Left ventricle myocardium inferior (tissue), 1 donor: ENCODE measurements around the gene CDC42SE2. TPM values are rescaled to one million over a fixed set of nuclear protein-coding genes. Genes with fewer than 3 reads are reported as not detected.

Experiments
- DNase-seq: peaks from one replicate; pipeline ENCODE4 v3.0.0-alpha.2; 2020
- H3K27ac ChIP-seq: fragments of 200-600 bp; replicated peaks from 2 replicates; pipeline ENCODE4 v1.8.0; 2021
- H3K27me3 ChIP-seq: fragments of 200-600 bp; 2 replicates; pipeline ENCODE4 v1.8.0; 2021; ENCODE audit warnings: low read depth
- H3K36me3 ChIP-seq: fragments of 200-600 bp; 2 replicates; pipeline ENCODE4 v1.8.0; 2021
- H3K4me1 ChIP-seq: fragments of 200-600 bp; 2 replicates; pipeline ENCODE4 v1.8.0; 2021
- H3K4me3 ChIP-seq: fragments of 200-600 bp; 2 replicates; pipeline ENCODE4 v1.8.0; 2021; ENCODE audit warnings: mild to moderate bottlenecking, moderate library complexity
- H3K9me3 ChIP-seq: fragments of 200-600 bp; replicated peaks from 2 replicates; pipeline ENCODE4 v1.8.0; 2021
- intact Hi-C: fragments of 100-400 bp; cut with micrococcal nuclease; formaldehyde crosslinking; loops from one replicate; pipeline ENCODE4 v1.11.0; 2022
- total RNA-seq: library from RNA; stranded (reverse); fragmentation: NEBNext Ultra II Directional; extraction: Animal tissue kit (Norgen Biotek cat#: 25700); gene quantifications from one replicate; pipeline ENCODE4 v1.2.1, GENCODE V29; 2021
- TF ChIP-seq, protein P1 (sequence below): fragments of 200-600 bp; IDR thresholded peaks from 2 replicates; pipeline ENCODE4 v1.8.0; 2021; ENCODE audit warnings: antibody characterized with exemption, mild to moderate bottlenecking, borderline replicate concordance
- donor health status: DM: no; HTN: yes; CAD: no; lungs with severe emphysema.

Gene CDC42SE2
- total RNA-seq, 1 donor from 2014 or later, result 10.3 TPM

GRCh38 chr5:131387255-131387654 is 123.4 kb downstream of the CDC42SE2 start:
- TF ChIP-seq, protein P1, sequence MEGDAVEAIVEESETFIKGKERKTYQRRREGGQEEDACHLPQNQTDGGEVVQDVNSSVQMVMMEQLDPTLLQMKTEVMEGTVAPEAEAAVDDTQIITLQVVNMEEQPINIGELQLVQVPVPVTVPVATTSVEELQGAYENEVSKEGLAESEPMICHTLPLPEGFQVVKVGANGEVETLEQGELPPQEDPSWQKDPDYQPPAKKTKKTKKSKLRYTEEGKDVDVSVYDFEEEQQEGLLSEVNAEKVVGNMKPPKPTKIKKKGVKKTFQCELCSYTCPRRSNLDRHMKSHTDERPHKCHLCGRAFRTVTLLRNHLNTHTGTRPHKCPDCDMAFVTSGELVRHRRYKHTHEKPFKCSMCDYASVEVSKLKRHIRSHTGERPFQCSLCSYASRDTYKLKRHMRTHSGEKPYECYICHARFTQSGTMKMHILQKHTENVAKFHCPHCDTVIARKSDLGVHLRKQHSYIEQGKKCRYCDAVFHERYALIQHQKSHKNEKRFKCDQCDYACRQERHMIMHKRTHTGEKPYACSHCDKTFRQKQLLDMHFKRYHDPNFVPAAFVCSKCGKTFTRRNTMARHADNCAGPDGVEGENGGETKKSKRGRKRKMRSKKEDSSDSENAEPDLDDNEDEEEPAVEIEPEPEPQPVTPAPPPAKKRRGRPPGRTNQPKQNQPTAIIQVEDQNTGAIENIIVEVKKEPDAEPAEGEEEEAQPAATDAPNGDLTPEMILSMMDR, result no peak
- Histone ChIP-seq H3K27me3 (no peaks in the 10 kb centered on the region), H3K4me1 (peaks cover 20% of the 10 kb centered on the region), H3K36me3 (peaks cover 12% of the 10 kb centered on the region), H3K27ac (no peak overlapping the region), H3K4me3 (no peak overlapping the region), H3K9me3 (no peaks in the 10 kb centered on the region)
- no peak for DNase-seq
- intact Hi-C loops, result no loop called here

- Histone ChIP-seq H3K9me3 (no peaks in the 10 kb centered on the region), H3K4me1 (peaks cover 35% of the 10 kb centered on the region), H3K4me3 (no peak overlapping the region), H3K27ac (no peak overlapping the region), H3K36me3 (peaks cover 19% of the 10 kb centered on the region), H3K27me3 (no peaks in the 10 kb centered on the region)
- intact Hi-C loops, result no loop called here
- no peak for DNase-seq
- TF ChIP-seq, protein P1, result no peak
These were observed 125.4 kb downstream of the CDC42SE2 start for GRCh38 chr5:131389096-131389868.

- peaks cover 32% of the 10 kb centered on the region for H3K4me1 ChIP-seq
- no peaks in the 10 kb centered on the region for H3K27me3 ChIP-seq
- TF ChIP-seq, protein P1, result no peak
- H3K9me3 ChIP-seq, result no peaks in the 10 kb centered on the region
- no peak overlapping the region for H3K27ac ChIP-seq
- no peak overlapping the region for H3K4me3 ChIP-seq
- intact Hi-C loops, result no loop called here
- DNase-seq, result no peak
- peaks cover 22% of the 10 kb centered on the region for H3K36me3 ChIP-seq
These were observed 126.0 kb downstream of the CDC42SE2 start for GRCh38 chr5:131389869-131390265.

DNA sequence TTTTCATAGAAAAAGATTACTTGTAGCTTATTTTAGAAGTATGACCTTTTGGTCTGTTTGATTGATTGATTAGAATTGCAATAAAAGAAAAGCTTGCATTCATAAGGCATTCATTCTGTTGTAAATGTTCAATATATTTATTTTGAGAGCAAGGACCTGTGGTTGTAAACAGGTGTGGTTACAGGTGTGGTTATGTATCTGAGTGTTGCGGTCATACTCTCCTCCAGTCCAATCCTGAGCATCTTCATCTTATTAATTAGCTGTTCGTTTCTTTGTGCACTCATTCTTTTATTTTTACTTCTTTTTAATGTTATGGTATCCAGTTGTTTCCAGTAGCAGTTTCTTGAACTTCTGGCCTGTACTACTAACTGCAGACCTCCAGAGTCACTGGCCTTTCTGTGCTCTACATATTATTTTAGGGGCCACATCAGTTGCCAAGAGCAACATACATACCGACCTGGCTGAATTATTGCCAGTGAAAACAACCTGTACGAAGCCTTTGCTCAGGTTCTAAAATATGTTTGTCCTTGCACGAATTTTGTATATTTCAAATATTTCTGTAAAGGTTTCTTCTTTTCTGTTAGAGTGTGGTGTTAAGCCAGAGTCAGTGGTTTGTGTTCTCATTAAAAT is 128.7 kb downstream of the CDC42SE2 start:
- H3K9me3 ChIP-seq, result no peaks in the 10 kb centered on the region
- TF ChIP-seq, protein P1, result no peak
- peaks cover 20% of the 10 kb centered on the region for H3K4me1 ChIP-seq
- intact Hi-C loops, result no loop called here
- H3K4me3 ChIP-seq, result no peak overlapping the region
- H3K36me3 ChIP-seq, result peaks cover 32% of the 10 kb centered on the region
- H3K27me3 ChIP-seq, result no peaks in the 10 kb centered on the region
- H3K27ac ChIP-seq, result no peak overlapping the region
- DNase-seq, result no peak

DNA sequence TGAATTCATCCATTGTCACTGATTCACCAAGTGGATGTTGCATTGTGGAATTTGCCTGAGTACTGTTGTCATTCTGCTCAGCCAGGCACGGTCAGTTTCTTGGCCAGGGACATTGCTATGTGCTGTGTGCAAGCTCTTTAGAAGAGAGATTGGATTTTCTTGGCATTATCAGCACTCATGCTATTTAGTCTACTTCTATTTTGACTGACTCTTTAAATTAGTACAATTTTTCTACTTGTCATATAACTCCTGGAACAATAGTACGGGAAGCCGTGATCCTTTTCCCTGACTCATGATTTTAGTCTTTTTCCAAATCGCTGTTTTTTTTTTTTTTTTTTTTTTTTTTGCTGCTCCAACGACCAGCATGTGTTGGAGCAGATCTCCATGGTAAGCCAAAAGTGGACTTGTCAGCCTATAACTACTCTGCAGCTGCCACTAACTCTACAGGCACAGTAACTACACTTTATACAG is 129.7 kb downstream of the CDC42SE2 start:
- intact Hi-C loops, result no loop called here
- no peaks in the 10 kb centered on the region for H3K27me3 ChIP-seq
- DNase-seq, result no peak
- no peak overlapping the region for H3K4me3 ChIP-seq
- H3K9me3 ChIP-seq, result no peaks in the 10 kb centered on the region
- TF ChIP-seq, protein P1, result no peak
- H3K36me3 ChIP-seq, result peaks cover 35% of the 10 kb centered on the region
- H3K27ac ChIP-seq, result peak overlapping the region; percentile 0
- H3K4me1 ChIP-seq, result peaks cover 20% of the 10 kb centered on the region
